H9 (cell line): ENCODE results near the gene DPP6. TPM values are rescaled to one million over a fixed set of nuclear protein-coding genes. Genes with fewer than 3 reads are reported as not detected.

Experiments used
- DNase-seq: peaks from one replicate; pipeline ENCODE4 v3.0.0-alpha.2; 2017
- H2AFZ ChIP-seq: one replicate; pipeline ENCODE4 v1.6.1; 2013; ENCODE audit warnings: mild to moderate bottlenecking, low read length, control low read depth, moderate library complexity
- H2AK5ac ChIP-seq: 2 replicates; pipeline ENCODE4 v1.6.1; 2013; ENCODE audit warnings: low read length, control low read depth, mixed read lengths; ENCODE audit not compliant: insufficient read length
- H2BK120ac ChIP-seq: one replicate; pipeline ENCODE4 v1.6.1; 2013; ENCODE audit warnings: low read depth, mild to moderate bottlenecking, low read length, control low read depth, inconsistent platforms; ENCODE audit not compliant: poor library complexity, severe bottlenecking
- H2BK12ac ChIP-seq: 2 replicates; pipeline ENCODE4 v1.6.1; 2013; ENCODE audit warnings: low read length, control low read depth, mixed read lengths, low read depth; ENCODE audit not compliant: insufficient read length
- H2BK15ac ChIP-seq: 2 replicates; pipeline ENCODE4 v1.6.1; 2013; ENCODE audit warnings: low read depth, low read length, control low read depth
- H2BK20ac ChIP-seq: one replicate; pipeline ENCODE4 v1.6.1; 2013; ENCODE audit warnings: low read depth, mild to moderate bottlenecking, low read length, control low read depth, inconsistent platforms; ENCODE audit not compliant: poor library complexity, severe bottlenecking
- H2BK5ac ChIP-seq: 2 replicates; pipeline ENCODE4 v1.6.1; 2013; ENCODE audit warnings: low read length, control low read depth, mixed read lengths; ENCODE audit not compliant: insufficient read length
- H3K14ac ChIP-seq: 2 replicates; pipeline ENCODE4 v1.6.1; 2013; ENCODE audit warnings: low read length, control low read depth; ENCODE audit not compliant: insufficient read depth
- H3K18ac ChIP-seq: 2 replicates; pipeline ENCODE4 v1.6.1; 2013; ENCODE audit warnings: low read depth, mild to moderate bottlenecking, mixed read lengths, low read length, control low read depth; ENCODE audit not compliant: insufficient read length
- H3K23ac ChIP-seq: 2 replicates; pipeline ENCODE4 v1.6.1; 2013; ENCODE audit warnings: low read length, control low read depth, mixed read lengths, low read depth; ENCODE audit not compliant: insufficient read length
- H3K23me2 ChIP-seq: 2 replicates; pipeline ENCODE4 v1.6.1; 2013; ENCODE audit warnings: low read depth, mild to moderate bottlenecking, mixed read lengths, low read length, control low read depth; ENCODE audit not compliant: insufficient read length, poor library complexity, severe bottlenecking
- H3K27ac ChIP-seq: 2 replicates; pipeline ENCODE4 v1.5.1; 2013; ENCODE audit warnings: low read length, control low read depth, mixed read lengths, low read depth; ENCODE audit not compliant: insufficient read length
- H3K27me3 ChIP-seq: 2 replicates; pipeline ENCODE4 v1.6.1; 2013; ENCODE audit warnings: low read length, control low read depth, inconsistent platforms; ENCODE audit not compliant: insufficient read depth
- H3K4ac ChIP-seq: 2 replicates; pipeline ENCODE4 v1.6.1; 2013; ENCODE audit warnings: low read depth, mild to moderate bottlenecking, control low read depth, inconsistent platforms, low read length, moderate library complexity
- H3K4me1 ChIP-seq: 2 replicates; pipeline ENCODE4 v1.6.1; 2013; ENCODE audit warnings: low read length, control low read depth, inconsistent platforms; ENCODE audit not compliant: insufficient read depth
- H3K4me2 ChIP-seq: 2 replicates; pipeline ENCODE4 v1.6.1; 2013; ENCODE audit warnings: low read length, control low read depth, mixed read lengths; ENCODE audit not compliant: insufficient read length, insufficient read depth
- H3K56ac ChIP-seq: 2 replicates; pipeline ENCODE4 v1.6.1; 2013; ENCODE audit warnings: low read depth, mild to moderate bottlenecking, mixed read lengths, low read length, control low read depth; ENCODE audit not compliant: insufficient read length
- H3K79me1 ChIP-seq: 2 replicates; pipeline ENCODE4 v1.6.1; 2013; ENCODE audit warnings: low read depth, mild to moderate bottlenecking, moderate library complexity, low read length, control low read depth, inconsistent platforms; ENCODE audit not compliant: insufficient read depth, poor library complexity, severe bottlenecking
- H3K79me2 ChIP-seq: 2 replicates; pipeline ENCODE4 v1.6.1; 2013; ENCODE audit warnings: low read length, control low read depth, inconsistent platforms; ENCODE audit not compliant: insufficient read depth
- H3K9ac ChIP-seq: 2 replicates; pipeline ENCODE4 v1.6.1; 2013; ENCODE audit warnings: low read length, control low read depth, mixed read lengths; ENCODE audit not compliant: insufficient read length; ENCODE audit errors: extremely low read depth
- H3K9me3 ChIP-seq: one replicate; pipeline ENCODE4 v1.6.1; 2013; ENCODE audit warnings: low read depth, low read length, inconsistent platforms; ENCODE audit not compliant: control insufficient read depth
- H3T11ph ChIP-seq: one replicate; pipeline ENCODE4 v1.6.1; 2013; ENCODE audit warnings: mild to moderate bottlenecking, low read length, control low read depth, inconsistent platforms
- H4K20me1 ChIP-seq: one replicate; pipeline ENCODE4 v1.6.1; 2013; ENCODE audit not compliant: control insufficient read depth, insufficient read length, insufficient read depth
- H4K5ac ChIP-seq: 2 replicates; pipeline ENCODE4 v1.6.1; 2013; ENCODE audit warnings: low read depth, mild to moderate bottlenecking, mixed read lengths, low read length, control low read depth; ENCODE audit not compliant: insufficient read length
- H4K8ac ChIP-seq: replicated peaks from 2 replicates; pipeline ENCODE4 v1.6.1; 2013; ENCODE audit warnings: low read length, control low read depth, mixed read lengths, low read depth; ENCODE audit not compliant: insufficient read length
- H4K91ac ChIP-seq: 2 replicates; pipeline ENCODE4 v1.6.1; 2013; ENCODE audit warnings: low read depth, mild to moderate bottlenecking, moderate library complexity, mixed read lengths, low read length, control low read depth; ENCODE audit not compliant: insufficient read length
- H3K27ac Mint-ChIP-seq, 3 experiments: 2 replicates in 2 of 3; 3 replicates in 1 of 3; pipeline ENCODE4 v1.8.0; 2020 to 2021; ENCODE audit warnings: mixed read lengths in 3 of 3, mild to moderate bottlenecking in 1 of 3, moderate library complexity in 1 of 3
- H3K27me3 Mint-ChIP-seq: 2 replicates; pipeline ENCODE4 v1.8.0; 2021; ENCODE audit warnings: low read depth, mild to moderate bottlenecking, moderate library complexity, mixed read lengths
- H3K36me3 Mint-ChIP-seq, 3 experiments: 2 replicates in 2 of 3; 3 replicates in 1 of 3; pipeline ENCODE4 v1.8.0; 2020 to 2021; ENCODE audit warnings: low read depth in 3 of 3, mixed read lengths in 3 of 3; ENCODE audit not compliant: insufficient read depth in 1 of 3
- H3K4me1 Mint-ChIP-seq, 2 experiments: 2 replicates each; pipeline ENCODE4 v1.8.0; 2020; ENCODE audit warnings: mixed read lengths in 2 of 2
- H3K4me3 Mint-ChIP-seq, 2 experiments: 2 replicates in 1 of 2; 3 replicates in 1 of 2; pipeline ENCODE4 v1.8.0; 2020 to 2021; ENCODE audit warnings: mild to moderate bottlenecking in 2 of 2, mixed read lengths in 2 of 2, moderate library complexity in 1 of 2
- H3K9me3 Mint-ChIP-seq, 2 experiments: 2 replicates in 1 of 2; 3 replicates in 1 of 2; pipeline ENCODE4 v1.8.0; 2020; ENCODE audit warnings: mild to moderate bottlenecking in 2 of 2, mixed read lengths in 2 of 2, moderate library complexity in 1 of 2
- CTCF ChIP-seq: fragments of 200-600 bp; sonication (generic); conservative IDR thresholded peaks from 3 replicates; pipeline ENCODE4 v1.8.0; 2021; ENCODE audit warnings: antibody characterized with exemption, mild to moderate bottlenecking
- WGBS: extraction: QIAGEN DNeasy Blood & Tissue Kit; methylation state at CpG from one replicate; pipeline ENCODE4 v1.1.7; 2013; ENCODE audit warnings: missing lambda C conversion rate, low lambda C conversion rate, mixed read lengths; ENCODE audit not compliant: insufficient read length; ENCODE audit errors: extremely low coverage; 5-methylcytosine and 5-hydroxymethylcytosine counted together
- total RNA-seq: library from RNA; stranded (reverse); gene quantifications from 2 replicates; pipeline ENCODE4 v1.2.1, GENCODE V29; 2021

The DPP6 gene
- total RNA-seq, 1 experiment from 2014 or later = 4.5 TPM

GRCh38 chr7:154929006-154929726, 877.0 kb downstream of the DPP6 start:
- Histone ChIP-seq H3K56ac (no peak overlapping the region), H2BK12ac (no peak overlapping the region), H3K27me3 (no peaks in the 10 kb centered on the region), H3K4ac (no peak overlapping the region), H2AFZ (no peak overlapping the region), H4K20me1 (no peaks in the 10 kb centered on the region), H4K91ac (no peak overlapping the region), H3K18ac (no peak overlapping the region), H3K14ac (no peak overlapping the region), H3K23me2 (no peaks in the 10 kb centered on the region), H3K9me3 (peaks cover 16% of the 10 kb centered on the region), H2AK5ac (no peak overlapping the region), H4K5ac (no peak overlapping the region), H3T11ph (no peak overlapping the region), H2BK20ac (no peak overlapping the region), H3K27ac (no peak overlapping the region), H2BK15ac (no peak overlapping the region), H4K8ac (no peak overlapping the region), H3K9ac (no peak overlapping the region), H3K23ac (no peak overlapping the region), H2BK5ac (no peak overlapping the region), H3K79me1 (no peaks in the 10 kb centered on the region), H2BK120ac (no peak overlapping the region), H3K4me1 (peaks cover 3% of the 10 kb centered on the region; the same call in 1 of the 2 replicates), H3K79me2 (no peaks in the 10 kb centered on the region), H3K4me2 (no peak overlapping the region)
- TF ChIP-seq CTCF = no peak
- no CpG with 5 or more reads among the region's 9 CpGs for WGBS
- H3K36me3 Mint-ChIP-seq = peaks cover 12 to 24% (median 21%) of the 10 kb centered on the region in 3 experiments; a peak in 6 of 7 replicates
- no peak for DNase-seq
- H3K4me1 Mint-ChIP-seq = peaks cover 24 to 30% of the 10 kb centered on the region in 2 experiments
- no peak overlapping the region for H3K4me3 Mint-ChIP-seq
- H3K27me3 Mint-ChIP-seq = no peaks in the 10 kb centered on the region
- peaks cover 21 to 26% of the 10 kb centered on the region in 2 experiments for H3K9me3 Mint-ChIP-seq
- no peak overlapping the region for H3K27ac Mint-ChIP-seq
